C1 segment of cervical spinal cord (tissue), 14 donors: ENCODE data around the gene C3orf18.

Experiments
- DNase-seq, 14 donors: peaks; one replicate each; lab custom pipeline; 2025; lab: John Stamatoyannopoulos, UW

Gene C3orf18

DNA sequence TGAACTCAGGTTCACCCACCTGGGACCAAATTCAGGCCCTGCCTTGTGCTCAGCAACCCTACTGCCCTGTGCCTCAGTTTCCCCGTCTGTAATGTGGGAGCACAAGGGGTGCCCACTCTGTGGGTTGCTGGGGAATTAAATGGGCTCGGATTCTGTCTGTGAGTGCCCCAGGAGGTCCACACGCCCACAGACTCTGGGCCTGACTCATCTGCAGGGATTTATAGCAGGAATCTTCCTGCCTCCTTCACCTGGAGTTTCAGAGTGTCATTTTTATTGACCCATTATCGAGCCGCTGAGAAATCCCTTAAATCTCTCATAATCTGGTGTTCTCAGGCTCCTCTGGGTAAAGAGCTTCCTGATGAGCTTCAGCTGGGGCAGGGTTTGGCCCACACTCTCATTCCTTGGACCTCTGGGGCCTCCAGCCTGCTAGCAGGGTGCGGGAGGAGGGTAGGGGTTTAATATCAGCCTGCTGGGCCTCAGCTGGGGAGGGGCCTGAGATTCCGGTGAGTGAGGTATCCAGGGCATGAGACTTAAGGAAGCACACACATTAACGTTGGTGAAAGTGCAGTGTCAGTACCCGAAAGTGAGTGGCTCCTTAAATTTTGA lies 16.4 kb downstream of the C3orf18 start:
- DNase-seq, result no peak

GRCh38 chr3:50550079-50550736 lies 17.3 kb downstream of the C3orf18 start:
- DNase-seq, result peak in 6 of 14 donors; percentile 4 to 29 (median 21)

DNA sequence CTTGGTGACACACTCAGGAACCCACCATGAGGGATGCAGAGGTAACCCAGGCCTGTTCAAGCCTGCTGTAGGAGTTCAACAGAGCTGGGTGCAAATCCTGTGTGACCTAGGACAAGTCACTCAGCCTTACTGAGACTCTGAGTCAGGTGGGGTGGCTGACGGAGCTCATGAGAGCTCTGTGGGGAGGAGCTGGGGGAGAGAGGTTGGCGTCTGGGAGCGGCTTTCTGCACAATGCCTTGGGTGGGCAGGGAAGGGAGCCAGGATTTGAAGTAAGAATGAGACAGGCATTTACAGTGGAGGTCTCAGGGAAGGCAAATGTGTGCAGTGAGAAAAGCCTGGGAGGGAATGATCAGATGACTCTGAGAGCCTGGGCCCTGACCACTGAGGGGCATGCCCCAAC lies 18.3 kb downstream of the C3orf18 start:
- DNase-seq, result no peak

- DNase-seq, result no peak
Measured at GRCh38 chr3:50545781-50546180, 21.8 kb downstream of the C3orf18 start.

DNA sequence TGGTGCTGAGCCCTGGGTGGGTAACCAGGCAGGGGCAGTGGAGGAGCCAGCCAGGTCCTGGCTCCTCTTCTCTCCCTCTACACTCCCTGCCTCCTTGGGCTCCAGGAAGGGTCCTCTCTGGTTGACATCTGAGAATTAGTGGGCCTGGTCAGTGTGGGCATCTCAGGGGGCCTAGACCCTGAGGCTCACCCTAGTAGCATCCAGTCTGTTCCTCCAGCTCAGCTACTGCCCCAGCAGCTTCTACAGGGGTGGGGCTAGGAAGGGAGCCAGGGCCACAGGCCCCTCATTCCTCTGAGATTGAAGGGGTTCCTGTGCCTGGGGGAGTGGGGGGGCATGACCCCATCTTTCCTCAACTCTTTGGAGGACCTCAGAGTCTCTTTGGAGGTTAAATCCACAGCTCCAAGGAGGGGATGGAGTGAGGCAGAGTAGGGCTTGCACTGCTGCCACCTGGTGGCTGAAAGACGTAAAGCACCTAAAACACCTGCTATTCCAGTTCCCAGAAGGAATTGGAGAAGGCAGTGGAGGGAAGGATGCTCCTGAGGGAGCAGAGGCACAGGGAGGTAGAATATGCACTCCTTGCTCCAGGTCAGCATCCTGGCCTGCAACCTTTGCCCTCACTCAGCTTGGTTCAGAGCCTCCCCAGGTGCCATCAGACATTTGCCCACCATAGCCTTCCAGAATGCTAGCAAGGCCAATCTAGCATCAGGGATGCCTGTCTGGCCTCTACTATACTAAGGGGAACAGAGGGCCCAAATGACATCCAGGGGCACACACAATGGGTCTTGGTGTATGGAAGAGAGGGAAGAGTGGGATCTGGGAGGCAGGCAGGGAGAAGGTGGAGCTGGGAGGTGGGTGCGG lies 25.1 kb downstream of the C3orf18 start:
- peak in 12 of 14 donors; percentile 4 to 44 (median 24) for DNase-seq

GRCh38 chr3:50539356-50540286 lies 27.9 kb downstream of the C3orf18 start:
- DNase-seq, result no peak

- no peak for DNase-seq
Measured at GRCh38 chr3:50537421-50538129, 30.0 kb downstream of the C3orf18 start.

- DNase-seq, result no peak
Measured at GRCh38 chr3:50536471-50537180, 30.9 kb downstream of the C3orf18 start.

DNA sequence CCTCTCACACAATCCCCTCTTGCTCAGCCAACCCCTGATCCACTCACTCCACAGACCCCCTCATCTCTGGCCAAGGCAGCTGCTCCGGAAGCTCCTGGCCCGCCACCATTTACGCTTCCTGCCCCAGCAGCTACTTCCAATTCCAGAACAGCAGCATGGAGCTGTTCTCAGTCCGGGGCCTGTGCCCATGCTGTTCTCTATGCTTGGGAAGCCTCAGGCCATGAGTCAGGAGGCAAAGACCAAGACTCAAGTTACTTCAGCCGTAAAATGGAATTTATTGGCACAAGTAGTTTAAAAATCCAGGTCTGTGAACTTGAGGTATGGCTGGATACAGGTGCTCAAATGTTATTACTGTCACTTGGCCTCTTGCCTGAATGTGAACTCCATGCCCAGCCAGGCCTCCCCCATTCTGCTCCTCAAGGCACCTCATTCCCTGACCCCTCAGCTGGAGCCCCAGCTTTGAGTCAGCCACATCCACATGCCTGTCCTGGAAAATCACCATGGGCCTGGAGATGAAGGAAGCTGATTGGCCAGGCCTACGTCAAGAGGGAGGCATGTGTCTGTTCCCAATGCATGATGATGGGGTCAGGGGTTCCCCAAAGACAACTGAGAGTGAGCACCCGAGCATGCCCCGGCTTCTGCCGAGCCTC lies 32.7 kb downstream of the C3orf18 start:
- no peak for DNase-seq

DNA sequence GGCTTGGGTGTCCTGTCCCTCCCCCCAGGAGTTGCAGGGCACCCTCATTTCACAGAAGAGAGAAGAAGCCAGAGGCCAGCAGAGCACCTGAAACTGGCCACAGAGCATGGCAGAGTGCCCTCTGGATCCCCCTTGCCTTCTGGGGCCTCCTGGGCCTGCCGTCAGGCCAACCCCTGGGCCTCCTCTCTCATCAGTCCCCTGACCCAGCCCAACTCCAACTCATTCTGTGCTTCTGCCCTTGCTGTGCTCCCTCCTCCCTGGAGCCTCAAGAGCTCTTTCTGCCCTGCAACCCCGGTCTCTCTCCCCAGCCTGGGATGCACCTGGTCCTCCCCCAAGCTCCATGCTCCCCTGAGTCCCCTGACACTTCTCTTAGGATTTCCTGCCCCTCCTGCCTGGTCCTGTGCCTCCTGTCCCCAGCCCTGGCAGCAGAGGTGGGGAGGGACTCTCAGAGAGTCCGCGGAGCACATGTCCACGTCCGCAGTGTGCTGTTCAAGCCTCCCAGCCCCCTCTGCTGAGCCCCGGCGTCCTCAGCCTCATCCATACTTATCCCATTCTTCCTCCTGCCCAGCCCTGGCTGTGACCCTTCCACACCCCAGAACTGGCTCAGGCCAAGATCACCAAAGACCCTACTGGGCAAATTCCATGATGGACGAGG lies 33.6 kb downstream of the C3orf18 start:
- no peak for DNase-seq

DNA sequence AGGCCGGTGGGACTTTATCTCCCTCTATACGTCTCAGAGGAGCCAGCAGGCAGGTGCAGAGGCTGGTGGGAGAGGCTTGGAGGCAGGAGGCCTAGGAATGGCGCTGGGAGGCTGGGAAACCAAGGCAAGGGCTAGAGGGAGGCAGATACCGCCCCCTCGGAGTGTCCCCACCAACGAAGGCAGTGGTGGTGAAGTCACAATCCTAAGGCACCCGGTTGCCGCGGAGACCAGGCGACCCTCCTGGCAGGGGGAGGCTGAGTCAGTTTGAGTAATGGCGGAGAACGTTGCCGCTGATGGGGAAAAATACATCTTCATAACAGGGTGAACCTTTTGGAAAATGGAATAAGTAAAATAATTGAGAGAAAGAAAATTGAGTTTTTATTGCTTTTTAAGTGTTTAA lies 34.2 kb downstream of the C3orf18 start:
- no peak for DNase-seq

GRCh38 chr3:50532062-50532705 lies 35.4 kb downstream of the C3orf18 start:
- DNase-seq, result no peak

DNA sequence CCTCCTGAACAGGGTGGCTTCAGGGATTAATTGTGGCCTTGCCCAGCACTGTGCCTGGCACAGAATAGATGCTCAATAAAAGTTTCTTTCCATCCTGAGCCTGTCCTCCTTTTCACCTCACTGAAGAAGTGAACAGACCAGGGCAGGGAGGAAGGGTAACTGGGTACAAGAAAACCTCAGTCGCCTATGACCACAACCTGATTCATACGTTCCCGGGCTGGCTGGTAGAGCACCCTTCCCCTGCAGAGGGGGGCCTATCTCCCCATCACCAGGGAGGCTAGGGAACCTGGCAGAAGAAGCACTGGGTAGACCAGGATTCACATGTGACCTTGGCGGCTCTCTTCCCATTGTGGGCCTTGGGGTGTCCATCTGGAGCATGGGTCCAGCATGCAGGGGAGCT lies 36.3 kb downstream of the C3orf18 start:
- DNase-seq, result no peak

- DNase-seq, result peak in 1 of 14 donors; percentile 24
Measured at GRCh38 chr3:50530001-50530970, 37.3 kb downstream of the C3orf18 start.

DNA sequence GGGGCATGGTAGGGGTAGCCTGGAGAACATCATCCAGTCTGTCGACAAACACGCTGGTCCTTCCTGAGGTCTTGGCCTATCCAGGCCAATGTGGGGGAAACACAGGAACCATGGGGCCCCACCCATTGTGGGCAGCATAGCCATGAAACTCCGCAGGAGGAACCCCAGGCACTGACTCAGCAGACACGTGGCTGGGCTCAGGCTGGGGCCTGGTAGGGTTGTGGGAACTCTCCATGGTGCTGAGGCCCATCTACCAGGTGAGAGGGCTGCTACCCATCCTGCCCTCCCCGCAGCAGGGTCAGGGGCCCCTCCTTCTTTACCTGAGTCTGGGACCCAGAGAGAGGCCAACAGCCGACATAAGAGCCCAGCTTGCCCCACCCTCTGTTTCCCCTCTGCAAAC lies 41.6 kb downstream of the C3orf18 start:
- peak in 1 of 14 donors; percentile 6 for DNase-seq

- DNase-seq, result no peak
Measured at GRCh38 chr3:50525191-50525910, 42.2 kb downstream of the C3orf18 start.

GRCh38 chr3:50524746-50525145 lies 42.8 kb downstream of the C3orf18 start:
- DNase-seq, result no peak
